HG02981 (cell line): ENCODE data around the gene EPAS1.
A peak's percentile ranks its signal among the peaks of the same experiment; 100 is the strongest.

Source experiments
- ATAC-seq: cut with Tn5 transposase; IDR thresholded peaks from one replicate; pipeline ENCODE4 v1.9.1; 2021; ENCODE audit warnings: mild to moderate bottlenecking, moderate library complexity; ENCODE audit not compliant: unreplicated experiment

Gene EPAS1

DNA sequence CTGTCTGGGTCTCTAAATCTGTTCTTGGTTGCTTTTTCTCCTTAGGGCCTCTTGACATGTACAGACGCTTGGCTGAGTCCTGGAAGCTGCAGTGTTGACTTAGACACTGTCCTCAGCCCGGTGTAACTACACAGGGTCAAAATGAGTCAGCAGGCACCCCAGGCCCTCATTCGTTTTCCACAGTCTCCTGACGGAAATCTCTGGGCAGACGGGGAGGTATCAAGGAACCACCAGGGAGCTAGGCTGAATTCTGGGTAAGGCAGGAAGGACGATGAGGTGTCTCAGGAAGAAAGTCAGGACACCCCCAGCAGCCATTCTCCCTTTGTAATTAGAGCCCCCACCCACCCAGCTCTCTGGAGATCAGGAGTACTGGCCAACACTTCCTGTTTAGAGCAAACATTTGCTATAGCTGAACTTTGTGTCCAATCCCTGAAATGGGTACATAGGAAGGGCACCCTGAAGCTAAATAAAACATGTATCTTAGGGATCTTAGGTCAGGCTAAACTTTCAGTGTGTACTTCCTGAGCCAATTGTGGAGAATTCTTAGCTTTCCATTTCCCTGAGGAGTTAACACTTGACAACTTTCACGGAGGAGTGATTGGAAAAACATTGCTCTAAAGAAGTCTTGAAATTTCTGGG is 23.9 kb upstream of the EPAS1 start:
- ATAC-seq = no peak

DNA sequence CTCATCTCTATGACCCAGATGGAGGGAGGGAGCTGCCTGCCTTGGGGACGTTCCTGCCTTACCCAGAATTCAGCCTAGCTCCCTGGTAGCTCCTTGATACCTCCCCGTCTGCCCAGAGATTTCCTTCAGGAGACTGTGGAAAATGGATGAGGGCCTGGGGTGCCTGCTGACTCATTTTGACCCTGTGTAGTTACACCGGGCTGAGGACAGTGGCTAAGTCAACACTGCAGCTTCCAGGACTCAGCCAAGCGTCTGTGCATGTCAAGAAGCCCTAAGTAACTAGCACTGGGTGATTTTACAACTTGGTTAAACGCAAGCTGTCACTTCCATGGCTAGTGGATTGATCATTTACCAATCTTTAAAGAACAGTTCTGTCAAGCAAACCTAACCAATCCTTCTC is 23.3 kb upstream of the EPAS1 start:
- no peak for ATAC-seq

DNA sequence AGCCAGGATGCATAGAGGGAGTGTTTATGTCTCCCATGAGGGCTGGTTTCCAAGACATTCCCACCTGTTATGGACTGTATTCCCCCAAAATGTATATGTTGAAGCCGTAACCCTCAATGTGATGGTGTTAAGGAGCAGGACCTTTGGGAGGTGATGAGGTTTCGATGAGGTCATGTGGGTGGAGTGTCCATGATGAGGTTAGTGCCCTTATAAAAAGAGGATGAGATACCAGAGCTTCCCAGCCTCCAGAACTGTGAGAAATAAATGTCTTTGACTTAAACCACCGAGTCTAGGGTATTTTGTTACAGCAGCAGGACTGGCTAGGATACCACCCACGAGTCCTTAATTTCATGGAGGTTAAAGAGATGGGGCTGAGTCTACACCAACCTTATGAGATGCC is 22.6 kb upstream of the EPAS1 start:
- ATAC-seq = no peak

DNA sequence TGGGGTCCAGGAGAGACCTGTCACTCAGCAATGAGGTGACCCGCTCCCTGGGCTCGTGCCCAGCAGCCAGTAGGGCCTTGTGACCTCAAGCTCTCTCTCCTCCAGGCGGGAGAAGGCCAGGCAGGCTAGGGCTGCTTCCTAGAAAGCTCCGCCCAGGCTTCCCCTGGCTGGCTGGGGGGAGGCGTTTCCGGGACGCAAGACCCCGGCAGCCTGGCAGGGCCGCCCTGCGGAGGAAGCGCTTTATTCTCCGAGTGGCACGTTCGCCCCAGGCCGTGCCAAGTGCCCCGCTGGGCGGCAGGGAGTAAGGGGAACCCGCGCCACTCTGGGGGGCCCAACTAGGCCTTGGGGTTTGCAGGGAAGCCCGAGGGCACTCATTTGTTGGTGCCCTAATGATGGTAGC is 21.2 kb upstream of the EPAS1 start:
- no peak for ATAC-seq

DNA sequence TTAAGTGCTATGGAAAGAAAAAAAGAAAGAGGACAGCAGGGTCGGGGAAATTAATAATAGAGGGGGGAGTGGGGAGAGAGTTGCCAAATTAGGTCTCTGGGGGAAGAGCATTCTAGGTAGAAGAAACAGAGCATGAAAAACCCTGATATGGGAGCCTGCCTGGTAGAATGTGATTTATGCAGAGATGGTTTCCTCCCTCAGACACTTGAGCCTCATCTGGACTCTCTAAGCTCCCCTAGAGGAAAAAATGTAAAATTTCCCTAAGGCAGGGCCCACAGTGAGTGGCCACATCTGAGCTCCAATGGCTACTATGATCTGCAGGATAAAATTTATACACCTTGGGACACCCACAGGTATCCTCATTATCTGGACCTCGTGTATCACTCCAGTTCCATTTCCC is 20.6 kb upstream of the EPAS1 start:
- ATAC-seq = no peak

DNA sequence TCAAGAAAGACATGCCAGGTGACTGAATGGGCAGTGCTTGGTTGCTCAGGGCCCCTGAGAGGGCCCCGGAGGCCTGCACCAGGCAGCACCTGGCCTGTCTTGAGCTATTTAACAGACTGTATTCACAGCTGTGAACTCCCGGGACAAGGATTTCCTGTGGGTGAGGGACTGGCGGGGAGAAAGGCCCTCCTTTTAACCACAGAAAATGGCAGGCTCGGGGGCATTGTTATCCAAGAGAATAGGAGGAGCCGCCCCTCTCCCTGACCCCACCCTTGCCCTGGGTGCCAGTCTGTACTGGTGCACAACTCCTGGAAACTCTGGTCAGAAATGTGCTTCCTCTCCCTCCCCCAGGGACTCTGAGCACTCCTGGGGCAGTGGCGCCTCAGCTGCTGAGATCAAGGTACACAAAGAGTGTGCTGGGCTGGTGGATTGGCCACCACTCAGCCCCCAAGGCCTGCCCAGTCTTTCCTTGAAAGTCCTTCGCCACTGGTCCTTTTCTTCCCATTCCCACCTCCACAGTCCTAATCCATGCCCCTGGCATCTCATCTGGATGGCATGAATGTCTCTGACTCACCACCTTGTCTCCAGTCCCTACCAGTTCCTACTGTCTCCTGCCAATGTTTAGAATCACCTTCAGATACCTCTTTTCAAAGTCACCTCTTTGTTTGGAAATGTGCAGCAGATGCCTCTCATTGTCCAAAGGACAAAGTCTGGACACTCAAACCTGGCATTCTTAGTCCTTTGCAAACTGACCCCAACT is 19.6 kb upstream of the EPAS1 start:
- no peak for ATAC-seq

DNA sequence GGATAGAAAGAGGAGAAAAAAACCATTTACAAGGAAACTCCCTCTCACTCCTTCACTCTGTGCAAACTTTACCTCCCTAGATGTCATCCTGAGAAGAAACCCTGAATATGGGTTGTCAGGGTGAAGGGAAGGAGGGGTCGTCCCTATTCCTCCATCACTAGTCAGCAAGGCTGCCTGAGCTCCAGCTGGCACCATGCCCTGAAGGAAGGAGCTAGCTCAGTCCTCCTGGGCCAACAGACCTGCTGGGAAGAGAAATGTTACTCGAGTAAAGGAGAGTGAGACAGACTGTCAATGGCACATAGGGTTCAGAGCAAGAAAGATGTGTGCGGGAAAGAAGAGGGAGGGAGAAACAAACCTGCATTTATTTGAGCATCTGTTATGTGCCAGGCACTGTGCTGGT is 18.3 kb upstream of the EPAS1 start:
- ATAC-seq = no peak

DNA sequence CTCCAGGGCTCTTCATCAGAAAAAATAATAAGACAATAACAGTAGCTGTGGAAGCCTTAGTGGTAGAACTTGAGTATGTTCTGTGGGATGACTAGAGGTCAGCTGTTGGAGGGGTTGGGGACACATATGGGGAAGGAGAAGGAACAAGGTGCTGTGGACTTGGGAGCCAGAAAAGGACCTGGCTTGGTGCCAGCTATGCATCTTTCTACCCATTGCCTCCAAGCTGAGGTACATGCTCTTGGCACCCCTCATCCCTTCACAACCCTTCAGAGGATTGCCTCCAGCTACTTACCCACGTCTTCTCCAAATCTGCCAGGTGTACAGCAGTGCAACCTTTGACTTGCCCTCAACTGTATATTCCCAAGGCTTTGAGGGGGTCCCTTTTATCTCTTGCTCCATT is 15.3 kb upstream of the EPAS1 start:
- no peak for ATAC-seq

DNA sequence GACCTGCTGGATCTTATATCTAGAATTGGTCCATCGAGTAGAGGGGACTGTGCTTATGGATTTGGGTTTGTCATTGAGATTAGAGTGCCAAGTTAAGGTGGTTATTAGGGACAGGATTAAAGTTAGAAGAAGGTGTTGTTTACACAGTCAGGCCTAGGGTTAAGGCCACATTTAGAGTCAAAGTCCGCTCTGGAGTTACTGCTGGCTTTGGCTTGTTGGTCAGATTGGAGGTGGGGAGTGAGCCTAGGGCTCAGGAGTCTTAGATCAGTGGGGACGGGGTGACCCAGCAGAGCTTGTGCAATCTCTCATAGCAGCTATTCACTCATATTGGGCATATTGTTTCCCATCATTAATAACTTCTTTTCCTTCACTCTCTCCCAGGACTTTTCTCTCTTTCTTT is 13.5 kb upstream of the EPAS1 start:
- no peak for ATAC-seq

DNA sequence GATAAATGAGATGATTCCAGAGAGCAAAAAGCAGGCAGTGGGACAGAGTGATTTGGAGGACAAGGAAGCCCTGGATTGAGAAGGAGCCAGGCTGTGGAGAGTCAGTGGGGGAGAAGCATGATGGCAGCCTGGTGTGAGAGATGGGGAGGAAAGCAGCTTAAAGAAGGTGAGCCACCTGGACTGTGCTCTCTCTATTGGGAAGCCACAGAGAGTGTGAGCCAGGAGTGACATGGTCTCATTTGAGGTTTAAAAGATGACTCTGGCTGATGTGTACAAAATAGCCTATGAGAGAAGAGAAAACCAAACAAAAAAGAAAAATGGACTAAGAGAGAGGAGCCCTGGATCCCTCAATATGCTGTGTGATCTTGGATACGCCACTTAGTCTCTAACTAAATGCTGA is 12.9 kb upstream of the EPAS1 start:
- no peak for ATAC-seq

DNA sequence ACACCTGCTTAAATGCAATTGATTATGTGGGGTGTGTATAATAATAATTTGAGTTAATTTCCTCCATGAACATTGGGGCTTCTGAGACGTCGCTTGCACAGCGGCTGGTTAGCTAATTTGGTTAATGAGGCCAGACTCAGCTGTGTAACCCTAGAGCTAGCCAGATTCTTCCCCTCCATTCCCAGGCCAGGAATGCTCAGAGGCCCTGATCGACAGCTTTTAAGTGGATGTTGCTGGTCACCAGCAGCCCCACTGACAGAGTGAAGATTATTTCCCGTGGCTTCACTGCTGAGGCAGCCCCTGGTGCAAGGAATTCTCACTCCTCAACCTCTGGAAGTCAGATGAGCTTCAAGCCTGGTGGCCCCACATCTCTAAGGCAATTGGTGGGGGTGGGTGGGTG is 12.4 kb upstream of the EPAS1 start:
- no peak for ATAC-seq

DNA sequence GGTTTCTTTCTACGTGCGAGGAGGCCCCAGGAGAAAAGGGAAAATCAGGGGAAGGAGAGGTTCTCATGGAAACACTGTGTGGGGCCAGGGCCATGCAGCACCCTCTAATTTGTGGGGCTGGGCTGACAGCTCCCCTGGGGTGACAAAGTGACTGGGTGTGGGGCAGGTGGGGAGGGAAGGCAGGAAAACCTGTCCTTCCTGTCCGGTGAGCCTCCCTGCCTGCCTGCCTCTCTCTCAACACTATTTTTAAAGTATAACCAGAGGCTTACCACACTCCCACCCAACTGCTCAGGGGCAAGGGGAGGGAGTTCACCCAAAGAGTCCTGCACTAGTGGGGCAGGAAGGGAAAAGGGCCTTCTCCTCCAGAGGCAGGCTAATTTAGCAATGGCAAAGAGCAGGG is 10.5 kb upstream of the EPAS1 start:
- no peak for ATAC-seq

DNA sequence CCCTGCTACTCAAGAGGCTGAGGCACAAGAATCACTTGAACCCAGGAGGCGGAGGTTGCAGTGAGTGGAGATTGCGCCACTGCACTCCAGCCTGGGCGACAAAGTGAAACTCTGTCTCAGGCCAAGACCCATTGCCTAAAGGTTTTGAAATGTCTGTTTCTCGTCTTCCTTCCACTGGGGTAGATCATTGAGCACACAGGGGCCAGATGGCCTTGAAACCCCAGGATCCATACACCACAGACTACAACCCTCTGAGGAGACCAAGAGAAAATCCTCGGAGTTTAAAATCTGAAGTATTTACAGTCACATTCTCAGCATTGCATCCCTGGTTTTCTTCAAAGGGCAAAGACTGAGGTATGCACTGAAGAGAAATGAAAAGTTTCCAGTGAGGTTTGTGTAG is 7.1 kb upstream of the EPAS1 start:
- ATAC-seq = no peak

DNA sequence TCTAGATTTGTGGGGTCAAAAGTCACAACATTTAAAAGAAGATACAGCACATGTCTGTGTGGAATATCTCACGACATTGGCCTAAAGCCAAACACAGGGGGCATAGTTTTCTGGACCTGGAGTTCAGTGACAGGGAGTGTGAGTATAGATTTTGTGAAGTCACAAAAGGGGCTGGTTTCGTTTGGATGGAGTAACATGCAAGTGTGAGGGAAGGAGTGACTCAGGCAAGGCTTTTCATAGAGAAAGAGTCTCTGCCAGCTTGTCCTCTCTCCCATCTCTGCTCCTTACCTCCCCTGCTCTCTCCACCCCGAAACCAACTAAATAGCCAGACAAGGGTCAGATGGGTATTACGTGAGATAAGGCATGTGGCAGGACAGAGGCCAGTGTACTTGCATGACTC is 3.7 kb upstream of the EPAS1 start:
- ATAC-seq = no peak

DNA sequence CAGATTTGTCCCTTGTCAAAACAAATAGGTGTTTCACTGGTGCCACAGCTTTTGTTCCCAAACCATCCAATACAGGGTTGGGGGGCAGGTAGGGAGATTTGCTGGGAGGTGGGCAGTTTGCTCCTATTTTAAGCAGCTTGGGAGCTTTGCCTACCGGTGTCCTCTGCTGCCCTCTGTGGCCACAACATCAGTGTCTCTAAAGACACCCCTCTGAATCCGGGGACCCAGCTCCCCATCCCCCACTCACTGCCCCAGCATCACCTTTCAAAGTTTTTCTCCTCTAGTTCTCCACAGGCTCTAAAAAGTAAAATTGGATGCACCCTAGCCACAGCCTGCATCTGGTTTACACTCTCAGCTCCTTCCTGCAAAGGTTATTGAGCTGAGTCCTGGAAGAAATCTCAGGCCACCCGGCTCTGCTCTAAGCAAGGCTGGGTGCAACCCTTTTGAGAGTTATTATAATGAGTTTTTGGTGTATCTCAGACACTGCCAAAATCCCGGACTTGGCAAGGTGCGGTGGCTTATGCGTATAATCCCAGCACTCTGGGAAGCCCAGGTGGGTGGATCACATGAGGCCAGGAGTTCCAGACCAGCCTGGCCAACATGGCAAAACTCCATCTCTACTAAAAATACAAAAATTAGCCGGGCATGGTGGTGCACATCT is 2.9 kb upstream of the EPAS1 start:
- no peak for ATAC-seq

DNA sequence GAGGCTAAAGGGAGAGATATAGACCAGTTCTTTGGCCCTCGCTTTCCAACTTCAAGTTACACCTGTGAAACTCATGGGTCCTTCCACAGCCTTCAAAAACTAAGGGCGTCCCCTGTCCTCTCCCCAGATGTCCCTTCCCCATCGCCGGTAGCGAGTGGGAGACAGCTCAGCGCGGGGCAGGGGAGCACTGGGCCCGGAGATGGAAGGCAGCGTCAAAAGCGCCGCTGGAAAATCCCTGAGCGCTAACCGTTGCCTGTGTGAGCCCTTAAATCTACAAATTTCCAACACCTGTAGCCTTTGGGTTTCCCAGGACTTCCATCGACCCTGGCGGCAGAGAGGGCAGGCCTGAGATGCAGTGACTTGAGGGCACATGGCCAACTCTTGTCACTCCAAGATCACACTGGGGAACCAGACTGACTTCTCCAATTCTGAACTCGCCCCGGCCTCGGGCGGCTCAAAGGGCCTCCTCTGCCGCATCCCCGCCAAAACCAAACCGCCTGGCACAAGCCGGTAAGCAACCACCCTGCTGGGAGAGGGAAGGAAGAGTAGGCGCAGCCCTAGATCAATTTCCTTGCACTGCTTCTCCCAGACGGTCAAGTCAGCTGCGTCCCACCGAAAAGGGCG is 879 bp upstream of the EPAS1 start:
- ATAC-seq = no peak

DNA sequence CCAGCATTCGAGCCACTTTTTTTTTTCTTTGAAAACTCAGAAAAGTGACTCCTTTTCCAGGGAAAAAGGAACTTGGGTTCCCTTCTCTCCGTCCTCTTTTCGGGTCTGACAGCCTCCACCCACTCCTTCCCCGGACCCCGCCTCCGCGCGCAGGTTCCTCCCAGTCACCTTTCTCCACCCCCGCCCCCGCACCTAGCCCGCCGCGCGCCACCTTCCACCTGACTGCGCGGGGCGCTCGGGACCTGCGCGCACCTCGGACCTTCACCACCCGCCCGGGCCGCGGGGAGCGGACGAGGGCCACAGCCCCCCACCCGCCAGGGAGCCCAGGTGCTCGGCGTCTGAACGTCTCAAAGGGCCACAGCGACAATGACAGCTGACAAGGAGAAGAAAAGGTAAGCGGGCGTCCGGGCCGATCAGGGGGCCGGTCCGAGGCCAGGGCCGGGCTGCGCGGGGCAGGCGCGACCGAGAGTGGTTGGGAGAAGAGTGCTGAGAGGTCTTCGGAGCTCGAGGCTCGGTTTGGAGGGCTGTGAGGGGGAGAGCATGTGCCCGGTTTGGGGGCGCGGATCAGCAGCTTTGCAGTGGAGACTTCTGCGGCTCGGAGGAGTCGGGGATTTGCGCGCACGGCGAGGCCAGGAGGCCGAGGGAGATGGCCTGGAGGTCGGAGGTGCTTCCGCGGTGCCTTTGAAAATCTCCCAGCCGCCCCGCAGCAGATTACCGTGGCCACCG is 502 bp downstream of the EPAS1 start:
- ATAC-seq = peak; percentile 15

DNA sequence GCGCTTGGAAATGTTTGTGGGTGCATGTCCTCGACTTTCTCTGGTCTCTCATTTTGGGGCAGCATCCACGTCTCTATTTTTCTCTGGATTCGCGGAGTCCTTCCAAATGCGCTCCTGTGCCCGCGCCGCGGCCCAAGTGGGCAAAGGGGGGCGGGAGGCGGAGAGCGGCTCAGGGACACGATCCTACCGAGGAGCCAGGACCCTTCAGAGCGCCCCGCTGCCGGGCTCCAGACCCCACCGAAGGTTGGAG is 990 bp downstream of the EPAS1 start:
- ATAC-seq = no peak

DNA sequence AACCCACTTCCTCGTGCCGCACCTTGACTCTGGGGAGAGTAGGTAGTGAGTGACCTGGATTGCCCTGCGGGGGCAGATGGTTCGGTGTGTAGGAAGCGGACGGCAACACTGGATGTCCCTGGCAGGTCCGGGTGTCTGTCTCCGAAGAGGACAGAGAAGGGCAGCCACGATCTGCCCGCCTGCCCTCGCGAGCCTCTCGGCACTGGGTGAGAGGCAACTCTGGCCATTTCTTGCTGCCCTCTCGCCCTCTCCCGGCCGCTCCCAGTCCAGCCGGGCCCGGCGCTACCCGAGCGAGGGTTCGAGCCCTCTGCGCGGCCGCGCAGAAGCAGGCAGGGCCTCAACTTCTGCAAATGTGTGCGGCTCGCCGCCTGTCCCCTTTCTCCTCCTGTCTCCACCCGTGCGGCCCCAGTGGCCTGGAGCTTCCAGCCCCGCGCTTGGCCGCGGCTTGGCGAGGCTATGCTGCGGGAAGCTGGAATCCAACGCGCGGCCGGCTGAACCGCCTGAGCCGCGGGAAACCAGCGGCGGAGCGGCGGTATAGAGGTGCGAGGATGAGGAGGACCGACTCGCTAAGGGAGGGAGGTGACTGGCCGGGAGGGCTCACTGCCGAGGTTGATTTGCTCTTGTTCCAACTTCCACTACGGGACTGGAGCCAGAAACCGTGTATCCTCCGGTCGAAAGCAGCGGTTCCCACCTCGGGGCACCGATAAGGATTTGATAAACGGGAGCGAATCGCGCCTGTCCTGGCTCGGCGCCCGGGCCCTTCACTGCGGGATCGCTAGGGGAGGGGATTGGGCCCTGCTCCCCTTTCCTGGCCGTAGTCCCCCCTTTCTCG is 1.5 kb downstream of the EPAS1 start:
- no peak for ATAC-seq

DNA sequence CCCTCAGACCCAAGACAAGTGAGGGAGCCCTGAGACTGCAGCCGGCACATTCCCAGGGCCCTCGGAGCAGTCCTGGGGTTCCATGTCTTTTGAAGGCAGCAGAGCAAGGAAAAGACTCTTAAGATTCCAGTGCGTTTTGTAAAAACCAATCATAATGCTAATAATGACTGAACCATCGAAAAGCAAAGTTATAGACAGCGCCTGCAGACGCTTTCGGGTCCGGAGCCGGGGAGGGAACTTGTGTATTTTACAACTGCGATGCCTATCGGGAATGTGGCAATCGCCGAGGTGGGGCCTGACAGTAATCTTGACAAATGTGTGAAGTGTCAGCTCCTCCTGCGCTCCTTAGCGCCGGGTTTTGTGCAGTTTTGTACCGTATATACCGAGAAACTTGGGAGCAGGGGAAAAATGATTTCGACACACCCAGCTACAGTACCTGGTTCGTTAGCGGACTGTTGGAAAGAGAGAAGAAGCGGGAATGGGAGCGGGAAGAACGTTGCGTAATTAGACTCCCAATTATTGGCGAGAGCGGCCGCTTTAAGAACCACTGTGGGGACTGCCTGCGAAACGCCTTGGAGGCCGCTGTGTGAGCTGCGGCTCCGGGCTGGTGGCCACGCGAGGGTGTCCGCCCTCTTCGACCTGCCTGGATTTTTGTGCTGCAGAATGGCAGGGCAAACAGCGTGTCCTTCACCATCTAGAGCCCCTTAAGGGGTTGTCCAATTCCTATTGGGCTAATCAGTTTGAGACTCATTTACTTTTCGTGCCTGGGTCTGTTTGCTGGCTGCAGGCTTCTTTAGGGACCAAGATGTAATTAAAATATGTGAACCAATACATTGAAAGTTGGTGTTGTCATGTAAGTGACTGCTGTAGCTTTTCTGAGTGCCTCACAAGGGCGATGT is 2.4 kb downstream of the EPAS1 start:
- no peak for ATAC-seq
